Measurements from ENCODE around the gene ATP7A. TPM values are rescaled to one million over a fixed set of nuclear protein-coding genes. Genes with fewer than 3 reads are reported as not detected.

ATP7A gene
- total RNA-seq, 1 experiment from 2014 or later: 2.1 TPM

DNA sequence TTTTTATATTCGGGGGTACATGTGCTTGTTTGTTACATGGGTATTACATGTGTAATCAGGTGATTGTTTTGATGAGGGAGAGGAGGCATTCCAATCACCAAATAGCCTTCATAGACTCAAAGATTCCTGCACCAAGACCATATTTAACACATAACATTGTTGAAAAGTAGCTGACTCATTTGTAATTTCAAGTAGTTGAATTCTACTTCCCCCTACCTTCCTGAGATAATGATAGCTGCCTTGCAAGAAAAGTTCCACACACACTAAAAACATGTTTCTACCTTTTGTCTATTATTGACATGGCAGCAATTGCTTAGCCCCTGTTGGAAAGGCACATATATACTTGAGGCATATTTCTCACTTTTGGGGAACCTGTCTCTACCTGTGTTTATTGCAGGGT is 42.8 kb downstream of the ATP7A start:
- H2BK5ac ChIP-seq (ENCODE audit: insufficient read length, low read length): no peak overlapping the region
- peaks cover 7% of the 10 kb centered on the region for H3K9me3 ChIP-seq (ENCODE audit: control insufficient read depth, low read depth, low read length)
- no peaks in the 10 kb centered on the region for H3K27me3 ChIP-seq (ENCODE audit: insufficient read depth, low read length)
- no peak overlapping the region for H3K9ac ChIP-seq (ENCODE audit: extremely low read depth, insufficient read length, low read length)
- no peak overlapping the region for H4K5ac ChIP-seq (ENCODE audit: insufficient read length, low read depth, low read length)
- no peak overlapping the region for H2BK12ac ChIP-seq (ENCODE audit: insufficient read length, low read depth, low read length)
- H4K20me1 ChIP-seq (ENCODE audit: control insufficient read depth, insufficient read depth, insufficient read length): no peaks in the 10 kb centered on the region
- H3K27ac ChIP-seq (ENCODE audit: insufficient read length, low read depth, low read length): no peak overlapping the region
- no peak overlapping the region for H2BK120ac ChIP-seq (ENCODE audit: low read depth, low read length, poor library complexity, severe bottlenecking)
- no peak overlapping the region for H4K8ac ChIP-seq (replicated peaks; ENCODE audit: insufficient read length, low read depth, low read length)
- H3K23ac ChIP-seq (ENCODE audit: insufficient read length, low read depth, low read length): no peak overlapping the region
- no peak overlapping the region for H2AFZ ChIP-seq (ENCODE audit: low read length)
- H3K4me1 Mint-ChIP-seq: no peaks in the 10 kb centered on the region
- H3K4me1 ChIP-seq (ENCODE audit: insufficient read depth, low read length): no peaks in the 10 kb centered on the region
- H3K4ac ChIP-seq (ENCODE audit: low read depth, low read length): no peak overlapping the region
- no peak overlapping the region for H4K91ac ChIP-seq (ENCODE audit: insufficient read length, low read depth, low read length)
- peaks cover 0 to 8% (median 0%) of the 10 kb centered on the region in 3 experiments; a peak in 2 of 7 replicates for H3K36me3 Mint-ChIP-seq (ENCODE audit: insufficient read depth in 1 of 3, low read depth in 3 of 3)
- no peak overlapping the region for H2AK5ac ChIP-seq (ENCODE audit: insufficient read length, low read length)
- WGBS (ENCODE audit: extremely low coverage, insufficient read length, low lambda C conversion rate): no CpG with 5 or more reads among the region's 1 CpG
- no peaks in the 10 kb centered on the region for H3K79me1 ChIP-seq (ENCODE audit: insufficient read depth, low read depth, low read length, poor library complexity, severe bottlenecking)
- no peak overlapping the region for H2BK20ac ChIP-seq (ENCODE audit: low read depth, low read length, poor library complexity, severe bottlenecking)
- H3K14ac ChIP-seq (ENCODE audit: insufficient read depth, low read length): no peak overlapping the region
- H2BK15ac ChIP-seq (ENCODE audit: low read depth, low read length): no peak overlapping the region
- H3K27ac Mint-ChIP-seq: no peak overlapping the region
- no peak overlapping the region for H3K56ac ChIP-seq (ENCODE audit: insufficient read length, low read depth, low read length)
- no peak overlapping the region for H3T11ph ChIP-seq (ENCODE audit: low read length)
- no peaks in the 10 kb centered on the region for H3K27me3 Mint-ChIP-seq (ENCODE audit: low read depth)
- DNase-seq: no peak
- H3K23me2 ChIP-seq (ENCODE audit: insufficient read length, low read depth, low read length, poor library complexity, severe bottlenecking): no peaks in the 10 kb centered on the region
- TF ChIP-seq, protein P1, sequence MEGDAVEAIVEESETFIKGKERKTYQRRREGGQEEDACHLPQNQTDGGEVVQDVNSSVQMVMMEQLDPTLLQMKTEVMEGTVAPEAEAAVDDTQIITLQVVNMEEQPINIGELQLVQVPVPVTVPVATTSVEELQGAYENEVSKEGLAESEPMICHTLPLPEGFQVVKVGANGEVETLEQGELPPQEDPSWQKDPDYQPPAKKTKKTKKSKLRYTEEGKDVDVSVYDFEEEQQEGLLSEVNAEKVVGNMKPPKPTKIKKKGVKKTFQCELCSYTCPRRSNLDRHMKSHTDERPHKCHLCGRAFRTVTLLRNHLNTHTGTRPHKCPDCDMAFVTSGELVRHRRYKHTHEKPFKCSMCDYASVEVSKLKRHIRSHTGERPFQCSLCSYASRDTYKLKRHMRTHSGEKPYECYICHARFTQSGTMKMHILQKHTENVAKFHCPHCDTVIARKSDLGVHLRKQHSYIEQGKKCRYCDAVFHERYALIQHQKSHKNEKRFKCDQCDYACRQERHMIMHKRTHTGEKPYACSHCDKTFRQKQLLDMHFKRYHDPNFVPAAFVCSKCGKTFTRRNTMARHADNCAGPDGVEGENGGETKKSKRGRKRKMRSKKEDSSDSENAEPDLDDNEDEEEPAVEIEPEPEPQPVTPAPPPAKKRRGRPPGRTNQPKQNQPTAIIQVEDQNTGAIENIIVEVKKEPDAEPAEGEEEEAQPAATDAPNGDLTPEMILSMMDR (conservative IDR thresholded peaks at IDR 0.05): no peak
- no peak overlapping the region for H3K18ac ChIP-seq (ENCODE audit: insufficient read length, low read depth, low read length)
- H3K9me3 Mint-ChIP-seq: peaks cover 41 to 46% of the 10 kb centered on the region in 2 experiments
- no peak overlapping the region for H3K4me3 Mint-ChIP-seq
- no peaks in the 10 kb centered on the region for H3K79me2 ChIP-seq (ENCODE audit: insufficient read depth, low read length)
- H3K4me2 ChIP-seq (ENCODE audit: insufficient read depth, insufficient read length, low read length): no peak overlapping the region
